Mucosa of descending colon (tissue), 3 donors: ENCODE results near the gene TCERG1L. TPM values are rescaled to one million over a fixed set of nuclear protein-coding genes. Genes with fewer than 3 reads are reported as not detected.

Experiments used
- ATAC-seq: fragments of 200-7000 bp; cut with Tn5 transposase; one replicate; pipeline ENCODE4 v1.9.1; 2020; ENCODE audit warnings: mild to moderate bottlenecking, moderate library complexity
- DNase-seq, 3 donors: peaks; one replicate each; pipeline ENCODE4 v3.0.0-alpha.2; 2020
- H3K36me3 ChIP-seq: fragments of 200-600 bp; one replicate; pipeline ENCODE4 v1.8.0; 2021; ENCODE audit warnings: low read depth, mild to moderate bottlenecking
- H3K4me1 ChIP-seq: fragments of 200-600 bp; one replicate; pipeline ENCODE4 v1.8.0; 2021; ENCODE audit warnings: low read depth, mild to moderate bottlenecking
- H3K4me3 ChIP-seq: fragments of 200-600 bp; one replicate; pipeline ENCODE4 v1.8.0; 2021; ENCODE audit warnings: mild to moderate bottlenecking
- H3K9me3 ChIP-seq: fragments of 200-600 bp; one replicate; pipeline ENCODE4 v1.8.0; 2021; ENCODE audit warnings: mild to moderate bottlenecking
- intact Hi-C, 2 donors: fragments of 100-400 bp; cut with DNase I in 1 of 2; cut with micrococcal nuclease in 1 of 2; formaldehyde crosslinking; loops; one replicate each; pipeline versions ENCODE4 v1.11.0 to v1.11.1; 2022; cut with DNase I, micrococcal nuclease
- total RNA-seq, 3 donors: library from RNA; stranded (reverse); fragmentation: NEBNext Ultra II Directional in 2 of 3; extraction: Animal tissue kit (Norgen Biotek cat#: 25700) in 2 of 3; gene quantifications; one replicate each; pipeline versions ENCODE4 v1.2.1 to v1.2.4, GENCODE V29; 2021 to 2023
- TF ChIP-seq, protein P1 (sequence below): fragments of 200-600 bp; IDR thresholded peaks from one replicate; pipeline ENCODE4 v1.8.0; 2022; ENCODE audit warnings: antibody characterized with exemption, mild to moderate bottlenecking
- donor health status: DM: no; HTN: no; CAD: no; lungs with moderate emphysema.
- donor health status: DM: no; HTN: no; CAD: no.
- donor health status: DM: no; HTN: yes; CAD: no.

TCERG1L gene
- total RNA-seq, 3 donors from 2014 or later: not detected

GRCh38 chr10:131128731-131129130 lies 182.8 kb downstream of the TCERG1L start:
- intact Hi-C loops: no loop called here
- H3K9me3 ChIP-seq: peaks cover 6% of the 10 kb centered on the region
- no peaks in the 10 kb centered on the region for H3K4me1 ChIP-seq
- TF ChIP-seq, protein P1, sequence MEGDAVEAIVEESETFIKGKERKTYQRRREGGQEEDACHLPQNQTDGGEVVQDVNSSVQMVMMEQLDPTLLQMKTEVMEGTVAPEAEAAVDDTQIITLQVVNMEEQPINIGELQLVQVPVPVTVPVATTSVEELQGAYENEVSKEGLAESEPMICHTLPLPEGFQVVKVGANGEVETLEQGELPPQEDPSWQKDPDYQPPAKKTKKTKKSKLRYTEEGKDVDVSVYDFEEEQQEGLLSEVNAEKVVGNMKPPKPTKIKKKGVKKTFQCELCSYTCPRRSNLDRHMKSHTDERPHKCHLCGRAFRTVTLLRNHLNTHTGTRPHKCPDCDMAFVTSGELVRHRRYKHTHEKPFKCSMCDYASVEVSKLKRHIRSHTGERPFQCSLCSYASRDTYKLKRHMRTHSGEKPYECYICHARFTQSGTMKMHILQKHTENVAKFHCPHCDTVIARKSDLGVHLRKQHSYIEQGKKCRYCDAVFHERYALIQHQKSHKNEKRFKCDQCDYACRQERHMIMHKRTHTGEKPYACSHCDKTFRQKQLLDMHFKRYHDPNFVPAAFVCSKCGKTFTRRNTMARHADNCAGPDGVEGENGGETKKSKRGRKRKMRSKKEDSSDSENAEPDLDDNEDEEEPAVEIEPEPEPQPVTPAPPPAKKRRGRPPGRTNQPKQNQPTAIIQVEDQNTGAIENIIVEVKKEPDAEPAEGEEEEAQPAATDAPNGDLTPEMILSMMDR: no peak
- H3K4me3 ChIP-seq: no peak overlapping the region
- no peak for DNase-seq
- no peak for ATAC-seq
- no peaks in the 10 kb centered on the region for H3K36me3 ChIP-seq

DNA sequence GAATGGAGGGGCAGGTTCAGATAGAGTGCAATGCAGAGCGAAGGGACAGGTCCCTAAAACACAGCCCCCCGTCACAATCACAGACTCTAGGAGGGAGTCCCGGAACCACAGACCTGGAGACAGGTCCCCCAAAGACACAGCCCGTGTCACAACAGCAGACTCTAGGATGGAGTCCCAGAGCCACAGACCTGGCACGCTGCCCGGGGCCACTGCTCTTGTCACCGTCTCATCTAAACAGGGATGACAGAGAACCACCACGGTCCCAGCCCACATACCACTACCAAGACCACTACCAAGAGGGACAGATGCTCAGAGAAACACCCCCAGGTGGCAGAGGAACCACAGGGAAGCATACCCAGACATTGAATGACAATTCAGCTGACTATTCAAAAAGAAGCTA lies 183.9 kb downstream of the TCERG1L start:
- Histone ChIP-seq H3K4me3 (no peak overlapping the region), H3K4me1 (no peaks in the 10 kb centered on the region), H3K9me3 (peaks cover 6% of the 10 kb centered on the region), H3K36me3 (no peaks in the 10 kb centered on the region)
- DNase-seq (no peak), ATAC-seq (no peak)
- TF ChIP-seq, protein P1: no peak
- intact Hi-C loops: no loop called here

DNA sequence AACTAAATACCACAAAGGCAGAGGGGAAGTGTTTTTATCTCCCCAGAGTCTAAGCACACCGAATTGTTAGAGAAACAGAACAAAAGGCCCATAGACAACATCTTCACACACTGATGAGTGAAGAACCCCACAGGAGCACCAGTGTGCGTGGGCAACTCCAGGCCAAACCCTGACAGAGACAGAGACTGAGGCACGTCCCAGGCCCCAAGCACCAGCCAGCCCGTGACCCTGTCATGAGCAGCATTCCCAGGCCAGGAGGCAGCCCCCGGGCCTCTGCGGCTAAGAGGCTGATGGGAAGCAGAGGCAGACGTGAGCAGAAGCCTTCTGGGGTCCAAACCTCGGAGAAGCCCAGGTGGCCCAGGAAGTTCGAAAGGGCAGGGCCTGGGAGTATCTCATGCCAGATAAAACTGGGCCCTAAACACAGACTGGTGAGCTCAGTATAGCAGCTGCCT lies 184.4 kb downstream of the TCERG1L start:
- Histone ChIP-seq H3K9me3 (peaks cover 6% of the 10 kb centered on the region), H3K36me3 (no peaks in the 10 kb centered on the region), H3K4me3 (no peak overlapping the region), H3K4me1 (no peaks in the 10 kb centered on the region)
- ATAC-seq (no peak), DNase-seq (no peak)
- intact Hi-C loops: no loop called here
- TF ChIP-seq, protein P1: no peak

- H3K36me3 ChIP-seq: no peaks in the 10 kb centered on the region
- no peak overlapping the region for H3K4me3 ChIP-seq
- intact Hi-C loops: no loop called here
- DNase-seq: no peak
- peaks cover 6% of the 10 kb centered on the region for H3K9me3 ChIP-seq
- no peak for ATAC-seq
- TF ChIP-seq, protein P1: no peak
- H3K4me1 ChIP-seq: no peaks in the 10 kb centered on the region
Observed at GRCh38 chr10:131126321-131127137, 185.0 kb downstream of the TCERG1L start.

DNA sequence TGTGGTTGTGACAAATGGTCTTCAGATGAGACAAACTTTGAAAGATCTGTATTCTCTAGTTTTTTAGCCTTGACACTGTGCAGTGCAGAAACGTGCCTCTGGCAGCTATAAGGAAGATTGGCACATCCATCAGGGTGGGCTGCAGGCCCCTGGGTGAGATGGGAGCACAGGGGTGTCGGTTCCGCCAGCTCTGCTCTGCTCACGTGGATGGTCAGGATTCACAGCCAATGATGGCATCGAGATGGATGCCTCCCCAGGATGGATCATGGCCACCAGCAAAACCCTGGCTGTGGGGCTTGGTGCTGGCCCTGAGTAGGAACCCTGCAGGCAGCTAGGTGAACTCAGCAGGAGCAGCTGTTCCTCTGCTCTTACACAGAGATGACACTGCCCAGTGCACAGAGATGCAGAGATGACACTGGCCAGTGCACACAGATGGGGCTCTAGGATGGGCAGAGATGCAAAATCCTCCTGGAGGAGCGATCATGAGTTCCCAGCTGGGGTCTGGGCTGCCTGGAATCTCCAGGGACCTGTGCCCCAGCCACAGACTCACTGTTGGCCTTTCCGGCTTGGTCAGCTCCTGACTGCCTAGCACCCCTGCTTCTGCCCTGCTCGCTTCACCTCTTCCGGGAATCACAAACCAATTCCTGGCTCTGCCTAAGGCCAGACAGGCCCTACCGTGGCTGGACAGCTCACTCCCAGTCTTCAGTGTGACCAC lies 185.9 kb downstream of the TCERG1L start:
- no peak for ATAC-seq
- no peaks in the 10 kb centered on the region for H3K4me1 ChIP-seq
- DNase-seq: no peak
- intact Hi-C loops: no loop called here
- peaks cover 6% of the 10 kb centered on the region for H3K9me3 ChIP-seq
- TF ChIP-seq, protein P1: no peak
- H3K36me3 ChIP-seq: no peaks in the 10 kb centered on the region
- H3K4me3 ChIP-seq: no peak overlapping the region
